Measurements from ENCODE around the gene PDZD4.

PDZD4 gene, protein sequence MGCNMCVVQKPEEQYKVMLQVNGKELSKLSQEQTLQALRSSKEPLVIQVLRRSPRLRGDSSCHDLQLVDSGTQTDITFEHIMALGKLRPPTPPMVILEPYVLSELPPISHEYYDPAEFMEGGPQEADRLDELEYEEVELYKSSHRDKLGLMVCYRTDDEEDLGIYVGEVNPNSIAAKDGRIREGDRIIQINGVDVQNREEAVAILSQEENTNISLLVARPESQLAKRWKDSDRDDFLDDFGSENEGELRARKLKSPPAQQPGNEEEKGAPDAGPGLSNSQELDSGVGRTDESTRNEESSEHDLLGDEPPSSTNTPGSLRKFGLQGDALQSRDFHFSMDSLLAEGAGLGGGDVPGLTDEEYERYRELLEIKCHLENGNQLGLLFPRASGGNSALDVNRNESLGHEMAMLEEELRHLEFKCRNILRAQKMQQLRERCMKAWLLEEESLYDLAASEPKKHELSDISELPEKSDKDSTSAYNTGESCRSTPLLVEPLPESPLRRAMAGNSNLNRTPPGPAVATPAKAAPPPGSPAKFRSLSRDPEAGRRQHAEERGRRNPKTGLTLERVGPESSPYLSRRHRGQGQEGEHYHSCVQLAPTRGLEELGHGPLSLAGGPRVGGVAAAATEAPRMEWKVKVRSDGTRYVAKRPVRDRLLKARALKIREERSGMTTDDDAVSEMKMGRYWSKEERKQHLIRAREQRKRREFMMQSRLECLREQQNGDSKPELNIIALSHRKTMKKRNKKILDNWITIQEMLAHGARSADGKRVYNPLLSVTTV

DNA sequence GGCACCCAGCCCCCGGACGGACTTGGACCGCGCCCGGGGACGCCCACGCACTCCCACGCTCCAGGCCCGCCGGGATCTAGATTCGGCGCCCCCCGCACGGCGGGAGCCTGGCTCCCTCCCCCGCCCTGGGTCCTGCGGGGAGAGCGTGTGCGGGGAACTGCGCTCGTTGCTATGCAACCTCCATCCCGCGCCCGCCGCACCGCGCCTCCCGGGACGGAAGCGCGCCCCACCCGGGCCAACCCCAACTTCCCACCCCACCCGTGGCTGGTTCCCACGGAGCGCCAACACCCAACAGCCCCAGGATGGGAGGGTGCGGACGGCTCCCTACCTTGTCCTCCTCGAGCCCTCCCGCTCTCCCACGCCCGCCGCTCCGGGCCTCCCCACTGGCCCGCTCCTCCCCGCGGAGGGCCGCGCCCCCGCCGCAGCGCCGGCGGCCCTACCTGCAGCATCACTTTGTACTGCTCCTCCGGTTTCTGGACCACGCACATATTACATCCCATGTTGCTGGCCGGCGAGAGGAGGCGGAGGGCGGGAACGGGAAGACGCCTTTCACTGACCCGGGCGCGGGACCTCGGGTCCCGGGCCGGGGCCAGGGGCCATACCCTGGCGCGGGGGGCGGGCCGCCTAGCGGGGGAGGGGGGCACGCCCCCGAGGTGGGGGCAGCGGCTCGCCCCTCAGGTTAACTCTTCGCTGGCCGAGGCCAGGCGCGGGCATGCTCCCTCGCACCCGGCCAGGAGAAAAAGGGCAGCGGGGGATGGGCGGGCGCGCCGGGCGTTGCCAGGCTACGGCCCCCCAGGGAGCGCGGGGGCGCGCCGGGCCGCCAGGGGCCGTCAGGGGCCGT lies at the start of gene PDZD4:
TSS of gene PDZD4 (minus strand) at position 746 of the 841 bp plus-strand sequence. CDS start at position 500, 246 bp downstream.
- DNase-seq (ENCODE audit: low read depth in 2 of 2), result no peak

DNA sequence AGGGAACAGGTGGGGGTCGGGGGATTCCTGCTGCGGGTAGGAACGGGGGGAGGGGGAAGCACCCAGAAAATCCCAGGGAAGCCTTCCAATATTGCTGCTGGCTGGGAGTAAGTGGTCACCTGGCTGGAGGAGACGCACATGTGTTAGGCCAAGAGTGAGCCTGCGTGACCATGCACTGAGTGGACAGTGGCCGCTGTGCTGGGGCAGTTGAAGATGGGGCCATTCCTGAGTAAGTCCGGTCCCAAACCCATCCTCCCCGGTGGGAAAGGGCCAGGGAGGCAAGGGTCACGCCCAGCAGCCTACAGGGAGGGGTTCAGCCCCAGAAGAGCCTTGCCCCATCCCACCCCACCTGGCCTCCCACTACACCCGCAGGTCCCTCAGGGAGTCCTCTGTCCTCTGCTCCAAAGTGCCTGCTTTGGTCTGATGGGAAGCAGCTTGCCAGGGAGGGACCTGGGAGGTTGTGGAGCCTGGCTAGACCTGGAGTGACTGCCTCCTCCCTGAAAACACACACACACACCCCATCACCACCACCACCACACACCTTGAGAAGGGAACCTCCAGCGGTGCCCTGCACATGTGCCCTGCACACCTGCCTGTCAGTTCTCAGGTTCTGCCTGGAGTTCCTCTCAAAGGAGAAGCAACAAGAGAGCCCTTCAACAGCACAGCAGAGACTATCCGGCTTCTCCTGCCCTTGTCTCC lies 49.5 kb upstream of the PDZD4 start:
- no peak for DNase-seq (ENCODE audit: low read depth in 2 of 2)

DNA sequence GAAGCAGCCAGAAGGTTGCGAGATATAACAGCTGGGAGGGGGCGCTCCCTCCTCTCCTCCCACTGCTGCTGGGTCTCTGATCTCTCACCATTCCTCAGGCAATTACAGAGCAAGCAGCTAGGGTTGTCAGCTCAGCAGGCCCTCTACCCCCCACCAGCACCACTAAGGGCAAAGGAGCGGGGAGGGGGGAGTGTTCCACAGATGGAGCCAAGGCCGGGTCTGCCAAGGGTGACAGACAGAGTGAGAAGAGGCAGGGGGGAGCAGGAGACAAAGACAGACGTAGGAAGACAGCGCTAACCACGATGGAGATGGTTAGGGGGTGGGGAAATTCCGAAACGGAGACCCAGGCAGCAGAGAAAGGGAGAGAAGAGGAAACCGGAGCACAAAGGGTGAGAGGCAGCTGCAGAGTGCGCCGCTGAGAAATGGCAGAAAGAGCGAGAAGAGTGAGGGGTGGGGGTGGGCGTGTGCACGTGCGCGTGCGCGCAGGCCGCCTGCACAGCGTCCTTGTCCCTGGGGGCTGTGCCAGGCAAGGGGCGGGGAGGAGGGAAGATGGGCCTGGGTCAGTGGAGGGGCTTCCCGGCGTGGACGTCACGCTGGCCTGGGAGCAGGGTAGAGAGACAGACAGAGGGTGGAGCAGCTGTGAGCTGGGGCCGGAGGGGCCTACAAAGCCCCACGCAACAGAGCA lies 48.8 kb upstream of the PDZD4 start:
- DNase-seq (ENCODE audit: low read depth in 2 of 2), result no peak

DNA sequence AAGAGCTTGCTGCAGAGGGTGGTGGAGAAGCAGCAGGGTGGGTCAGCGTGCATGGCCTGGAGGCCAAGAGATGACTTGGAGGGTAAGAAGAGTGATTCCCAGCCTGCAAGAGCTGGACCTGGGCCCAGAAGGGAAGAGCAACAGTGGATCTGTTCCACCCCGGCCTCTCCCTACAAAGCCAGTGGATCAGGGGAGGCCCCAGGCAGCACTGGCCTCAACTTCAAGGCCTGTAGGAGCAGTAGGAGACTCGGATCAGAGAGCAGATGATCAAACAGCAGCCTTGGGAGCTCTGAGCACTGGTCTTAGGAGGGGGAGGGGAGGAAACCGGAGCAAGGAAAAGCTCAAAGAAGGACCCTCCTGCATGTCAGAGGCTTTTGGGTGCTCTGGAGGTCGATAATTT lies 48.0 kb upstream of the PDZD4 start:
- DNase-seq (ENCODE audit: low read depth in 2 of 2), result no peak

DNA sequence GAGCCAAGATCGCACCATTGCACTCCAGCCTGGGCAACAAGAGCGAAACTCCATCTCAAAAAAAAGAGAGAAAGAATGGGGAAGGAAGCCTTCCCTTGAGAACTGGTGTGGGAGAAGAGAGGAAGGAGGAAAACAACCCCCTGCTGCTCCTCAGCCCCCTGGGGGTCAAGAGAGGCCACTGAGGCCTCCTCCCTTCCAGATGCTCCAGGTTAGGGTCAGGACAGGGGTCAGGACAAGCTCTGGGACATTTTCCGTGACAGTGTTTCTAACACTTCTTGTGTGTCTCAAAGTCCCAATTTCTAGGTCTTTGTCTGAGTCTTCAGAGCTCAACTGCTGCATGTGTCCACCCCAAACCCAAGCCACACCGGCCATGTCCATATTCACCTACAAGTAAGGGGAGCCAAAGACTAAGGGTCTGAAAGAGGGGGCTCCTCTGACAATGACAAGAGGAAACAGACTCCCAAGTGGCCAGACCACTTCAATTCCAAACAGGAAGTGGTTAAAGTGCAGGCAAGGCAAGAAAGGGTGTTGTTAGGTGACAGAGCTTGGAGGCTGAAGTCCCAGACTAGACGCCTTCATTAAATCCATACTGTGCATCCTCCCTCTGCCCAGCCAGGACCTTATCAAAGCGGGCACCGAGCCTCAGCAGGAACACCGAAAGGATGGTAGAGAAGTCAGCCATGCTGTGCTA lies 47.4 kb upstream of the PDZD4 start:
- DNase-seq (ENCODE audit: low read depth in 2 of 2), result no peak

DNA sequence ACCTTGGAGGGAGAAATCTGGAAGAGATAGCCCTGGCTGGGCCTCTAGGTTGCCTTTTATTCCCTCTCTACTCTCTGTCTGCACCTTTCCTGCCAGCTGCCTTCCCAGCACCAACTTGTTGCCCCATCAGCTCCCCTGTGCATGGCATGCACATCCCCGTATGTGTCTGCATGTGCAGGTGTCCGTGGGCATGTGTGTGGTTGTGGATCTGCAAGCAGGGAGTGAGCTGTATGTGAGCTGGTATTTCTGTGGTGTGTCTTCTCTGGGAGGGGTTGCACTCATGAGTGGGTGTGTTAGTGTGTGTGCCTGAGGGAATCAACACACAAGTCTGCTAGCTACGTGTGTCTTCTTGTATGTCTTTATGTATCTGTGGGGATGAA lies 45.8 kb upstream of the PDZD4 start:
- no peak for DNase-seq (ENCODE audit: low read depth in 2 of 2)

DNA sequence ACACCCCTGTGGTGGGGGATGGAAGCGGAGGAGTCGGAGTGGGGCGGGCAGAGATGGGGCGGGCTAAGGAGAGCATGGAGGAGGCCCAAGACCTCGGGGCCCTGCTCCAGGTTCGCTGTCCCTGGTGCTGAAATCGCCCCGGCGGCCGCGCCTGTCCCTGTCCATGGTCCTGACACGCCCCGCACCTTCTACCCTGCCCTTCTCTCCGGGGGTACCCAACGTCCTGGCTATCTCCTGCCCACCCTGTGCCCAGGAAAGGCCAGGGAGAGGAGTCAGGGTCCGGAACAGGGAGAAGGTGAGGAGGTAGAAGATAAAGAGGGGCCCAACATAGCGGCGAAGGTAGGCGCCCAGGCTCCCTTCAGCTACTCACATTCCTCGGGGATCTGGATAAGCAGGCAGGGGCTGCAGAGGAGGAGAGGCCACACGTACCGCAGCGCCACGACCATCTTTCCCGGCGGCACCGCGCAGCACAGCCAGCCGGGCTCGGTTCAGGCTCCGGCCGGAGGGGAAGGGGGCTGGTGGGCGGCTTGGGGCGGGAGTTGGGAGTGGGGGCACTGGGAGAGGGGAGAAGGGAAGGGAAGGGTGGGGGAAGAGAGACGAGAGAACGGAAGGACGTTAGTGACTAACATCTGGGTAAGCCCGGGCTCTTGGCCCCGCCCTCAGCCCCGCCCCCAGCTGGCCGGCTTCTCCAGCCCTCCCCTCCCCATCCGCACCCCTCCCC lies 45.2 kb upstream of the PDZD4 start:
- DNase-seq (ENCODE audit: low read depth in 2 of 2), result peak; percentile 41 to 61

DNA sequence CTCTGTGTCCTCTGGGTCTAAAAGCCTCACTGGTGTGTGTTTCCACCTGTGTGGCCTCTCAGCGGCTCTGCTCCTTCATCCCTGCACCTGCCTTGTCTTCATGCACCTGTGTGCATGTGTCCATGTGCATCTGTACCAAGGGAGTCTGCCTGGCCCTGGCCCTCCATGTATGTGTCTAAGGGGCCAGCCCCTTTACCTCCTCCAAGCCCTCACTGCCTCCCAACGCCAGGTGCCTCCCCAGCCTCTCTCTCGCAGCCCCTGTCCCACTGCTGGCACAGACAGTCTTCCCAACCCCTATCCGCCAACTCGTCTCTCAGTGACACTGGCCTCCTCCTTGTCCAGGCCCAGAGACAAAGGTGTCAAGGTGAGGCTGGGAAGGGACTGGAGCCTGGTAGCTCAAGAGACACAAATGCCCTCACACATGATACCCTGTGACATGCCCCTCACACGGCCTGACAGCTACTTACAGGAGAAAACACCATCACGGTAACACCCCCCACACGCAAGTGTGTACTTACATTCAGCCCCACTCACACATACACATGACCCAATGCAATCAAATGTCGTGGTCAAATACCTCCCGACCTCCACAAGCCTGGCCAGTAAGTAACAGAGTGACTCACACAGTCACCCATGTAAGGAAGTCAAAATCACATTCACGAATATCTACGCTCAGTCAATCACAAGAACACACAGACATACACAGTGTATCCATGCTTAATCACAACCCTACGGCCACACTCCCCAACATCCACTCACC lies 44.2 kb upstream of the PDZD4 start:
- DNase-seq (ENCODE audit: low read depth in 2 of 2), result no peak

DNA sequence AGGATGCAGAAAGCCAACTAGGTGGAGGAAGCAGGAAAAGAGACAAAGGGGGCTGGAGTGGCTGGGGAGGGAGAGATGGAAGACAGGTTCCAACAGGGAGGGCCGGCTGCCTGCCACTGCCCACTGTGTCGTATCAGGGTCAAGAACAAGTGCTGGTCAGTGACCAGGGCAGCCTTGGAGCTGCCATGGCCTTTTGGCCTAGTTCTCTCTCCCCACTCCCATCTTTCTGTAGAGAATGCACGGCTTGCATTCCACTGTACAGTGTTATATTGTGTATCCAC lies 43.7 kb upstream of the PDZD4 start:
- no peak for DNase-seq (ENCODE audit: low read depth in 2 of 2)

DNA sequence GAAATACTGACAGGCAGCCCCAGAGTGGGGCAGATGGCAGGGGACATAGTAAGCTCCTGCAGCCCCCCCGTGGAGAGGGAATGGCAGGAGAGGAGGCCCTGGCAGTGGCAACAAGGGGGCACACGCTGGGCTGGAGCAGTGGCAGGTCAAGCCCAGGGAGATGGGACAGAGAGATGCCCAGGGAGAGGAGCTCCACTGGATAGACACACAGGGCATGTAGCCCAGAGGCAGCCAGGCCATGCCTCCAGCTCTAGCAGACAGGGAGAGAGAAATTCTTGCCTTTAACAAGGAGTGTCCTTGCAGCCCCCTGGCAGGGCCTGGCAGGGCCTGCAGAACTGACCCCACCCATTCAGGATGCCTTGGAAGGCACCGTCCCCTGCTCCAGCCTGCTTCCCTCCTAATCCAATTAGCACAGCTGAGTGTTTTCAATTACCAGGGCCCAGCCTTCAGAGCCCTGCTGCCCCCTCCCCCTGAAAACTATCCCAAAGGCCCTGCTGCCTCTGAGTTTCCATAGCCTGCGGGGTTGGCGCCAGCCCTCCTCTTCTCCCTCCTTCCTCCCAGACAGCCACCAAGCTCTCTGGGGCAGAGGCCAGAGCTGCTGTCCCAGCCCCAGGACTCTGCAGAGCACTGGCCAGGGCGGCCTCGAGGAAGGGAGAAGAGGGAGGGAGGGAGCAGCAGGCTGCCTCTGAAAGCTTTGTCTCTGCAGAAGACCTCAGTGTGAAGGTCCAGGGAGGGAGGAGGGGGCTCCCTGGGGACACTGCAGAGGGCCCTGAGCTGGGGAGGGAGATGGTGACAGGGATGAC lies 43.1 kb upstream of the PDZD4 start:
- DNase-seq (ENCODE audit: low read depth in 2 of 2), result no peak

DNA sequence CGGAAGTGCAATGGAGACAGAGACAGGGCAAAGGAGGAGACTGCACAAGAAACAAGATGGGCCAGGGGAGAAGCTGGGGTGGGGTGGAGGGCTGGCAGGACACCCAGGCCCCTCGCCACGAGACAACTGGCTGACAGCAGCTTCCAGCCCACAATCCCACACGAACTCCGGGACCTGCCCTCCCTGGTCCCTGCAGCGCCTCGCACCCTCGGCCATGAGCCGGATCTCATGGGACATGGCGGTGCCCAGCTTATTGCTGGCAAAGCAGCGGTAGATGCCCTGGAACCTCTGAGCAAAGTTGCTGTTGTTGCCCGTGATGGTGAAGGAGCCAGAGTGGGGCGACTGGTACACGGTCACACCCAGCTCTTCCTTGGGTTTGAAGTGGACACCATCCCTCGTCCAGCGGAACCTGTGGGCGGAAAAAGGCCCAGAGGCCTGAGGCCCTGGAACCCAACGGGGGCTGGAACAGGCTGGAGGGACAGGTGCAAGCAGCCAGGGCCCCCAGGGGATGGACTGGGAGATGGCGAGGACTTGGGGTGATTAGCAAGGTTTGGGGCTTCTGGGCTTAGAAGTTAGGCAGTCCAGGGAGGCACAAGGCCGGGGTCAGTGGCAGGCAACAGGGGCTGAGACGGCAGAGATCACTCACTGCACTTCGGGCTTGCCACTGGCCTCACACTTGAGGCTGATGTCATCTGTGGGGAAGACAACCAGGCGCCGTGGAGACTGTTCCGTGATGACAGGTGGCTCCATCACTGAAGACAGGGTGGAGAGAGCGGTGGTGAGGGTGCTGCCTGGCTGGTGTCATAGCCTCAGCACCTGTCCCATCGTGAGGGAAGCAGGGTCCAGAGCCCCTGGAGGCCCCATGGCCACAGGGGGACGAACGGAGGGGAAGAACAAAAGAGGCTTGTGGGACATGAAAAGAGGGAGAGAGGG lies 41.9 kb upstream of the PDZD4 start:
- DNase-seq (ENCODE audit: low read depth in 2 of 2), result no peak

DNA sequence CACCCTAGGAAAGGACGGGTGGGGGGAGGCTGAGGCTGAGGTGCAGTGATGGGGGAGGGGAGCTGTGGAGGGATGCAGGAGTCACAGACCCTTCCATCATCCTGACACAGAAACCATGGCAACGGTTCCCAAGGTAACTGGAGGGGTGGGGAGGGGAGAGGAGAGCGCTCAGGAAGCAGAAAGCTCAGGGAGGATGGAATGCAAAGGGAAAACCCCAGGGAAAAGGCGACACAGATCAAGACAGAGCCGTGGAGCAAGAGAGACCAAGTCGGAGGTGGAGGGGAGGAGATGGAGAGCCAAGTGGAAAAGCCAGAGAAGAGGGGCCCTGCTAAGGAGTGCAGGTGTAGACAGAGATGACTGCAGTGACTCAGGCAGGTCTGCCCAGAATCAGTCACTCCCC lies 41.1 kb upstream of the PDZD4 start:
- DNase-seq (ENCODE audit: low read depth in 2 of 2), result no peak

DNA sequence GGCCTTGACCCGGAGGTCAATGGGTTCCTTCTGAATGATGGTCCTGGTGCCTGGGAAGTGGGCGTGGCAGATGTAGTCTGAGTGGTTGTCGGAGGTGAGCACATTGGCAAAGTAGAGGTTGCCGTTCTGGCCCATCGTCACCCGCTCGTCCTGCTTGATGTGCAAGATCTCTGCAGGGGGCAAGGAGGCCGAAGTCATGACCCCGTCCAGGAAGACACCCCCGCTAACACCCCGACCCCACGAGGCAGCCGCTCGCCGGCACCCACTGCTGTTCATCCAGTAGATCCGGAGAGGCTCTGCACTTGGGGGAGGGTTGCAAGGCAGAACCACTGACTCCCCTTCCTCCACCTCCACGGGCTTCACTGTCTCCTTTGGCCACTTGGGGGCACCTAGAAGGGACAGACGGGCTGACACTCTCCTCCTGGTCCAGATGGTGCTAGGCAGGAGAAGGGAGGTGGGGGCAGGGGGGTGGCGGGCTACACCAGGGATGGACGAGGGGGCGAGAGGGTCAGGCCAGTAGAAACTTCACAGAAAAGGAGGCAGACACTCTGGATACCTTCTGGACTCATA lies 40.5 kb upstream of the PDZD4 start:
- DNase-seq (ENCODE audit: low read depth in 2 of 2), result no peak

DNA sequence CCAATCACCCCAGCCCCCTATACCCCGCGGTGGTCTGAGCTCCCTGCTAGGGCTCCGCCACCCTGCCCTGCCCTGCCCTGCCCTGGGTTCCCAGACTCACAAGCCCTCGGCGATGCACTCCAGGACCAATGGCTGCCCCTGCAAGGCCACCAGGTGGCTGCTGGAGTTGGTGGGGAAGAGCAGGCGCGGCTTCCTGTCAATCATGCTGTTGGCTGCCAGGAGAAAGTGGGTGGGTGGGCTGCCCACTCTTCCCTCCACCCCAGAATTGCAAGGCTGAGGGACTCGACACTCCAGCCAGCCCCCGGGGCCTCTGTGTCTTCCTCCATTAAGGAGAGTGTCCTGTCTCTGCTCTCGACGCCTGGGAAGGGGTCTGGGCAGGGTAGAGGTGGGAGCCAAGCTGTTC lies 39.9 kb upstream of the PDZD4 start:
- no peak for DNase-seq (ENCODE audit: low read depth in 2 of 2)

DNA sequence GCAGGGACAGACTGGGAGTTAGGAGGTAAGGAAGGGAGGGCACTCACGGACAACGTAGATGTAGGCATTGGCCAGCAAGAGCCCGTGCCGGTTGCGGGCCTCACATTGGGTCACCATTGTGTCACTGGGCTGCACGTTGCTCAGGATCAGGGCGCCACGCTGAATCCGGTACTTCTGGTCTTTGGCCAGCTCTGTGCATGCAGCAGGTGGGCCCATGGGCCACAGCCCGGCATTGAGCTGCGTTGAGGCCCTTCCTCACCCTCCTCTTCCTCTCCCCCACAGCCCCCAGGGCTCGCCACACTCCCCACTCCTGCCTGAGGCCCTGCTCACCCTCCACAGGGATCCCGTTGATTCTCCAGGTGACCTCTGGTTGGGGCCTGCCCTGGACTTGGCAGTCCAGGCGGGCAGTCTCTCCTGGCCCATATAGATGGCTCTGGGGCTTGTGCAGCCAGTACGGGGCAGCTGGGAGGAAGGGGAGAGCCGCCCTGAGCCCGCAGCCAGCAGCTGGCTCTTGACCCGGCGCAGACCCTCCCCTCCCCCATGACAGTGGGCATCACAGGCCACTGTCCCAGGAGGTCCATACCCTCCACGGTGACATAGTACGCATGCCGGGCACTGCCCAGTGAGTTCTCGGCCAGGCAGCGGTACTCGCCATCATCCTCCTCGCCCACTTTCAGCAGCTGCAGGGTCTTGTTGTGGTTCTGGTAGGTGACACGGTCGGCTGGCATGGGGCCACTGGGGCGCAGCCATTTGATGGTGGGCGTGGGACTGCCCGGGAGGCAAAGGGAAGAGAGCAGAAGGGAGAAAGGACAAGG lies 39.3 kb upstream of the PDZD4 start:
- DNase-seq (ENCODE audit: low read depth in 2 of 2), result no peak

All from stimulated activated CD4-positive, alpha-beta T cell treated with anti-CD3 and anti-CD28 coated beads, Interleukin-4, amount 100 ng/mL, for 48 hours (primary cell).